SJSA1 (cell line): ENCODE measurements around the gene ATP10A. TPM values are rescaled to one million over a fixed set of nuclear protein-coding genes. Genes with fewer than 3 reads are reported as not detected.
A peak's percentile ranks its signal among the peaks of the same experiment; 100 is the strongest.

Source experiments
- DNase-seq, 2 experiments: peaks; one replicate each; pipeline ENCODE4 v3.0.0-alpha.2; 2015 to 2020; ENCODE audit warnings: low spot score in 2 of 2, low read depth in 1 of 2
- H3K27ac ChIP-seq: fragments of 250-450 bp; sonication (Bioruptor Pico); 2 replicates; pipeline ENCODE4 v1.5.1; 2020; ENCODE audit warnings: mild to moderate bottlenecking, moderate library complexity
- H3K27me3 ChIP-seq: fragments of 250-450 bp; sonication (Bioruptor Pico); replicated peaks from 2 replicates; pipeline ENCODE4 v1.5.1; 2020; ENCODE audit warnings: mild to moderate bottlenecking, moderate library complexity
- H3K36me3 ChIP-seq: fragments of 250-450 bp; sonication (Bioruptor Pico); 2 replicates; pipeline ENCODE4 v1.5.1; 2020; ENCODE audit warnings: mild to moderate bottlenecking
- H3K4me1 ChIP-seq: fragments of 250-450 bp; sonication (Bioruptor Pico); replicated peaks from 2 replicates; pipeline ENCODE4 v1.6.1; 2021; ENCODE audit warnings: mild to moderate bottlenecking
- H3K4me3 ChIP-seq: fragments of 250-450 bp; sonication (Bioruptor Pico); 2 replicates; pipeline ENCODE4 v1.5.1; 2020; ENCODE audit warnings: mild to moderate bottlenecking
- H3K9me3 ChIP-seq: fragments of 250-450 bp; sonication (Bioruptor Pico); replicated peaks from 2 replicates; pipeline ENCODE4 v1.5.1; 2020; ENCODE audit warnings: mild to moderate bottlenecking
- total RNA-seq: library from RNA; depleted of rRNA; stranded (reverse); fragments of >200 nt; shearing (Covaris generic); gene quantifications from 2 replicates; pipeline ENCODE4 v1.2.3, GENCODE V29; 2014

Gene ATP10A
- total RNA-seq, 1 experiment from 2014 or later: 31.3 TPM

DNA sequence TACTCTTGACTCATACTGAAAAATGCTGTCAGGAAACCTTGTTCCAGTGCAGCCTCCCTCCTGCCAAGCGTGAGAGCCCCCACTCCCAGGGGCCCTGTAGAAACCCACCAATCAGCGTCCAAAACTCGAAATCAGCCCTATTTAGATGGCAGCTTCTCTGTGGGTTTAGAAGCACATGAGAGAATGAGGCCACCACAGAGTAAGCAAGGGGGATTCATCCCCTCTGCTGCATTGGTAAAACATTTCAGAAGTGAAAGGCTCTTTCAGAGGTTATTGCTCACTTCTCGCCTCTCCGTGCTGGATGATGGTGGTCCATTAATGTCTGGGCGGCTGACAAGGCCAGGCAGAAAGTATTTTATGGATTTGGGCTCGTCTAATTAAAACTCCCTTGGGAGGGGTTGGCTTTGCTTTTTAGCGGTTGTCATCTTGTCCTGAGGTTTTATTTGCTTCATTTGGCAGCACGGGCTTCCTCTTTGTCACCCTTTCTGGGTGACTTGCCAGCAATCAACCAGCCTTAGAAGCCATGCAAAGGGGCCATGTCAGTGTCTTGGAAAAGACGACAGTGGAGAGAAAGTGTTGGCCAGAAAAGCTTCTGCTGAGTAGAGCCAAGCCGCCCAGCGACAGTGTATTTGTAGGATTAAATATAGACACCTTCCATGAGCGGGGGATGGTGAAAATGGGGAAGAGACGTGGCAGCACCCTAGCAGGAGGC, 145.5 kb downstream of the ATP10A start:
- Histone ChIP-seq H3K27me3 (no peaks in the 10 kb centered on the region), H3K9me3 (no peaks in the 10 kb centered on the region), H3K36me3 (peaks cover 37% of the 10 kb centered on the region), H3K4me3 (no peak overlapping the region), H3K4me1 (no peaks in the 10 kb centered on the region), H3K27ac (no peak overlapping the region)
- no peak for DNase-seq

DNA sequence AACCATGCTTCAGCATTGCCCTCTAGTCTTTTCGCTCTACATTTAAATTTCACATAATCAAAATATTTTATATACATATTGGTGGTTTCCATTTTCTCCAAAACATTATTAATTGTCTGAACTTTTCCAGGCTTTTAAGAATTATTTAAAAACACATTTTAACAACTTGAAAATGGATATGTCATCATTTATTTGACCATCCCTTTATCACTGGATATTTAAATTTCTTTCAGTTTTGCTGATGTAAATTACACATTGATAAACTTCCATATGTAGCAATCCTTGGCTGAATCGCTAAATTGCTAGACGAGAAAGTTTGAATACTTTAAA, 146.0 kb downstream of the ATP10A start:
- DNase-seq: no peak
- no peaks in the 10 kb centered on the region for H3K9me3 ChIP-seq
- peaks cover 40% of the 10 kb centered on the region for H3K36me3 ChIP-seq
- no peaks in the 10 kb centered on the region for H3K27me3 ChIP-seq
- H3K27ac ChIP-seq: no peak overlapping the region
- no peak overlapping the region for H3K4me3 ChIP-seq
- H3K4me1 ChIP-seq: no peaks in the 10 kb centered on the region

DNA sequence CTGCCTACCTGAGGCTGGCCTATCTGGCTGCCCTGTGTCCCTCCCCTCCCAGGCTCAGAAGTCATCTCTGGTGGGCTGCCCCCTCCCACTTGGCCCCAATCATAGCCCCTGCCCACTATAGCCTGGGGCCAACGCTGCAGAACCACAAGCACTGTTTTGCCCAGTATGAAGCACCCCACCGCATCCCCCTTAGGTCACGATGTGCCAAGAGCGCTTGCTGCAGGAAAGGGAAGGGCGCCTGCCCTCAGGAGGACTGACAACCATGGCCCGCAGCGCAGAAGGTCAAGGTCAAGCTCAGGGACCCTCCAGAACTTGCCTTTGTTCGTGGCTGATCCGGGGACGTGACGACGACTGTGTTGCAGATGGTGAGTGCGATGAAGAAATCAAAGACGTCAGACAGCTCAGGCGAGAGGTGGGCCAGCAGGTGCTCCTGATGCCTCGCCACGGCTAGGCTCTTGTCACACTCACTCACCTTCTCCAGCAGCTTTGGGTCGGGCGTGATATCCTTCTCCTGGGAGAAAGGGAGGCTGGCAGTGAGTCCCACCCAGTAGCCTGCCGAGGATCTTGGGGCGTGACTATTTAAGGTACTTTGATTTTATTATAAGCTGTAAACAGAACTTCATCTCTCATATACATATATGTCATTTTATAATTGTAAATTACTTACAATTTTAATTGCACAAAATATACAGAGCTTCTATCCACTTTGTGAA, 146.6 kb downstream of the ATP10A start:
- Histone ChIP-seq H3K4me1 (no peaks in the 10 kb centered on the region), H3K27me3 (no peaks in the 10 kb centered on the region), H3K9me3 (no peaks in the 10 kb centered on the region), H3K27ac (no peak overlapping the region), H3K4me3 (no peak overlapping the region), H3K36me3 (peaks cover 43% of the 10 kb centered on the region)
- DNase-seq: no peak

DNA sequence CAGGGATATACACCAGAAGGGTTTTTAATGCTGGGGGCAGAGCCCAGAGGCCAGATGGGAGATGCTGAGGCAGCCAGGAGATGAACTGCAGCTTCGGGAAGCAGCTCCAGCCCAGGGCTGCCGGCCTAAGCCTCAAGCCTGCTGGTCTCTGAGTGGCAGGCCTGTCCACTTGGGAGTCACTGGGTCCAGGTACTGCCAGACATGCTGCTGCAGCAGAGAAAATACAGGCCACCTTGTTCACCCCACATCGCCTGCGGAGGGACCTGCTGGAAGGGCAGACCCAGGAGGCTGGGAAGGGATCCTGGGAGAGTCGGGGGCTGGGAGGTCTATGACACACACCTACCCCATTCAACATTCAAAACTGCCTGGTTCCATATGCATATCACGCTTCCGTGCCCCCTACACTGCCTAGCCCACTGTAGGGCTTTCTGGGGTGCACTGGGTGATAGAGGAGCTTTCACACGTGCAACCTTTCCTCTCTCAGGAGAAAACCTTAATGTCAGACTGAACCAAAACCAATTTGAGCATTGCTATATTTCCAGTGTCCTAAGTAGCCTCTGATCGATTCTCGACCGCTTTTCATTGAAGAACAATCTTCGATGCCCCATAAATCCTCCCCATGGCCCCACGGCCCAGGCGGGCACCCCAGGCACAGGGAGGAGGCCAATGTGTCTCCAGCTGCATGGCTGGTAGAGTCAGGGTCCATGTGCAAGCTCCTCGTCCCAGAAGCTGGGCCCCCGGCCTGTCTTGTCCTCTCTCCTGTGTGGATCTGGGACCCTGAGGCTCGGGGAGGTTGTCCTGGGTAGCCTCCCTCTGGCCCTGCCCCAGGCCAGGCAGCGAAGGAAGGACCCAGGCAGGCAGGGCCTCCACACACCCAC, 147.4 kb downstream of the ATP10A start:
- H3K4me1 ChIP-seq: no peaks in the 10 kb centered on the region
- no peak overlapping the region for H3K27ac ChIP-seq
- peaks cover 36% of the 10 kb centered on the region for H3K36me3 ChIP-seq
- no peak overlapping the region for H3K4me3 ChIP-seq
- H3K27me3 ChIP-seq: no peaks in the 10 kb centered on the region
- no peak for DNase-seq
- no peaks in the 10 kb centered on the region for H3K9me3 ChIP-seq

DNA sequence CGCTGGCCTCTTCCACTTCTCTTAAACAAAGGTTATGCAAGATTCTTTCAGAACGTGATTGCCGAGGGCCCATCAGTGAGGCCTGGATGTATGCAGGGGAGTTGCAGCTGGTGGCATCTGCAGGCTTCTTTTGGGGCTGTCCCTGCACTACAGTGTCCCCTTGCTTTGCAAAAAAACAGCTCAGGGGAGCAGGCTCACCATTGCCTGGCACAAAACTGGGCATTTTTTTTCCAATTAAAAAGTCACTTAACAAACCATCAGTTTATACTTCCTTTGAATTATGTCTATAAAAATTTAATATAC, 148.6 kb downstream of the ATP10A start:
- H3K4me1 ChIP-seq: no peaks in the 10 kb centered on the region

DNA sequence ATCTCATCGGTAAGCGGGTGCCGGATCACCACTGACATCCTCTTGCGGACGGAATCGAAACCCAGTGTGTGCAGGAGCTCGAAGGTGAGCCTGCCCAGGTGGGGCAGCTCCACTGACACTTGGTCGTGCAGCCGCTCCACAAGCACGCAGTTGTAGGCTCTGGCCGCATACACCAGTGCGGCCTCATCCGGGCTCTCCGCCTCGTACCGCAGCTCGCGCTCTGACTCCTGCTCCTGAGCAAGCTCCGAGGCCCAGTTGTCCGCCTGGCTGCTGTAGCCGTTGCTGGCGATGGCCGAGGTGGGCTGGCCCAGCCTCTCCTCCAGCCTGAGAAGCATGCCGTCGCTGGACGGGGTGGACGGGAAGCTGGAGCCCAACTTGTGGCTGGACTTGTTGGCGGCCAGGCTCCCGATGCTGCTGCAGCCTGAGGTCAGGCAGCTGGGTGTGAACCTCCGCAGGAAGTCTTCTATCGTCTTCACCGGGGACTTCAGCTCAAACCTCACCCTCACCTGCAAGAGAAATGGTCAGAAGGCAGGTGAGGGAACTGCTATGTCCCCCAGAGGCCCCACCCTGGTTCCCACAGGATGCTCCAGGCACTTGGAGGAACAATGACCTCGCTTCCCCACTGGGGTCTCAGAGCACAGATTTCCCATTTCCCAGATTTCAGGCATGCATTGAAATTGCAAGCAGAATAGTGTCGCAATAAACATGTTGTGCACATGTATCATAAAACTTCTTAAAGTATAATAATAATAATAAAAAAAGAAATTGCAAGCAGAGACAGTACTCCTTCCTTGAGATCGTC, 149.2 kb downstream of the ATP10A start:
- Histone ChIP-seq H3K36me3 (peaks cover 21% of the 10 kb centered on the region), H3K4me1 (no peaks in the 10 kb centered on the region)

More for the DNA sequence above, 148.6 kb downstream of the ATP10A start:
- H3K36me3 ChIP-seq: peaks cover 25% of the 10 kb centered on the region
- H3K4me3 ChIP-seq: no peak overlapping the region
- H3K9me3 ChIP-seq: no peaks in the 10 kb centered on the region
- DNase-seq: no peak
- no peak overlapping the region for H3K27ac ChIP-seq
- H3K27me3 ChIP-seq: no peaks in the 10 kb centered on the region

DNA sequence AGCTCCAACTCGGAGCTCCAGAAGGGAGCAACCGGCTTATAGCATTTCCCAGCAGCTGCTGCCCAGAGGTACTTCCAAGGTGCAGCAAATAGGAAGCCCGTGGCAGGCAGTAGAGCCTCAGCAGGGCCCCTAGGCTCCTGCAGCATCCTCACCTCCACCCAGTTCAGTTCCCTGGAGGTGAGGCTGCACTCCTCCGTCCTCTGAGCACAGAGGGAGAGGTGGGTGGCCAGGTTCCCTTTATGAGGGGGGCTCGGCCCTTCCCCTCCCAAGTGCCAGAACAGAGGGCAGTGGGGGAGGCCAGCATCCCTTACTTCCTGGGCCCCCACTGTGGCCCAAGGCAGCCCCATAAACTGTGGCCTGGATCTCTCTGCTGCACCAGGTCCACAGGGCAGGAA, 150.2 kb downstream of the ATP10A start:
- H3K27me3 ChIP-seq: no peaks in the 10 kb centered on the region
- no peak for DNase-seq
- no peak overlapping the region for H3K27ac ChIP-seq
- H3K4me3 ChIP-seq: no peak overlapping the region
- H3K36me3 ChIP-seq: peaks cover 15% of the 10 kb centered on the region
- no peaks in the 10 kb centered on the region for H3K4me1 ChIP-seq
- H3K9me3 ChIP-seq: no peaks in the 10 kb centered on the region

More for the DNA sequence above, 149.2 kb downstream of the ATP10A start:
- Histone ChIP-seq H3K27ac (no peak overlapping the region), H3K9me3 (no peaks in the 10 kb centered on the region), H3K4me3 (no peak overlapping the region), H3K27me3 (no peaks in the 10 kb centered on the region)
- no peak for DNase-seq

DNA sequence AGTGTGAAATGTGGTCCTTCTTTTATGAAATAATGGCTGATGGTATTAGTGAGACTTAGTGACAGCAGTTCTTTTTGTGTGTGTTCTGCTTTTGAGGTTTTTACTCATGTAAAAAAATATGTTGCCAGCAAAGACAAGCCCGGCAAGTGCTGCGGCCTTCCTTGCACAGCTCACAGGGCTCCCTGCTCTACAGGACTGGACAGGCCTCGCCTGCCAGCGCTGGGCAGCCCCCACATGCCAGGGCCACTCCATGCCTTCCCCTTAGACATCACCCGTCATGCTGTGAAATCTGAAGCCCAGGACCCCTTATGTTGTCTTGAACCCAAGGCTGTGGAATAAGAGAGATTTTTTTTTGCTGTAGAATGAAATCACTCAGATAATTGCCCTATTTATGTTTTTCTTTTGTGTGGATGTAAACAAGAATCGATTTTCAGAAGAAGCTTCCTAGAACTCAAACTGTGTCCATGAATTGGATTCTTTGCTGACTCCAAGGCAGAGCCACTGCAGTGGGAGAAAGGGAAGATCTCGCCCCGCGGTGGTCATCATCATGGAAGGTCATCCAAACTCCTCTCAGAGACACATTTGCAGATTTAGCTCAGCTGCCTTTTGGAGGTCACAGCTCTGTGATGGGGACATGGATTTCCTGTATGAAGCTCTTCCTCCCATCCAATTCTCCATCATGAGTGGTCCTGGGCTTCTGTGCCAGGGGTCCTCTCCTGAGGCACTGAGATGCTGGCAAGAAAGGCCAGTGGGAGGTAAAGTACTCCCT, 150.8 kb downstream of the ATP10A start:
- Histone ChIP-seq H3K9me3 (no peaks in the 10 kb centered on the region), H3K4me1 (no peaks in the 10 kb centered on the region), H3K27me3 (no peaks in the 10 kb centered on the region), H3K4me3 (no peak overlapping the region), H3K36me3 (peaks cover 17% of the 10 kb centered on the region), H3K27ac (no peak overlapping the region)
- DNase-seq: no peak

DNA sequence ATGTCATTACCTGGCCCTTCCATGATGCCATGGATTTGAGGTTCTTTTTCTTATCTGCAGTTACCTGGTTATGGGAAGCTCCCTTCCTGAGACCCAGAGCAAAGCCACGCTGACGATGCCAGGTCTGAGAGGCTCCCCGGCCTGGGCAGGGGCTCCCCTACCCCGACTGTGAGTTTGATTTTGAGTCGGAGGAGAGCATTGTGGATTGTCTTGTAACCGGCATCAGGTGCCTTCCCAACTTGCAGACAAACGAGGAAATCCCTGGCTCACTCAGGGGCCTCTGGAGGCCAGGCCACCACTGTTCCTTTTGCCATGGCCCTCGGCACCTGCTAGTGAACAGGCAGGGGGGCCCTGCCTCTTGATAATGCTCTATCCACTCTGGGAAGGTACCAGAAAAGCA, 151.4 kb downstream of the ATP10A start:
- Histone ChIP-seq H3K27ac (no peak overlapping the region), H3K4me1 (no peaks in the 10 kb centered on the region), H3K9me3 (no peaks in the 10 kb centered on the region), H3K27me3 (no peaks in the 10 kb centered on the region), H3K4me3 (no peak overlapping the region), H3K36me3 (peaks cover 17% of the 10 kb centered on the region)
- no peak for DNase-seq

DNA sequence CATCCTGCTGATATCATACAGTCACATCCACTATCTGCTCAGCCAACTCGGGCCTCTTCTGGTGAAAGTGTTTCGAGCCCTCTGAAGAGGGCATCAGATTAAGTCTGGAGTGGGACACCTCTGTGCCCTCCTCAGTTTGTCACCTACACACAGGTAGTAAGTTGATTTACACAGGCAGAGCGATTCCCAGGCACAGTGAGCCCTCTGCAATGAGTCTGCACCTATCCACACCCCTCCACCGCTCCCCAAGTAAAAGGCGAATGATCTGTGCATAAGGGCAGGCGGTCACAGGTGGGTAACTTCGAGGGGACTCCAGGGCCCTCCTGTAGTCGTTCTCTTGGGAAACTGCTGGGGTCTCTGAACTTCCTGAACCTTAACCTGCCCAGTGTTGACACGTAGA, 152.0 kb downstream of the ATP10A start:
- peaks cover 17% of the 10 kb centered on the region for H3K36me3 ChIP-seq
- H3K4me3 ChIP-seq: no peak overlapping the region
- no peaks in the 10 kb centered on the region for H3K9me3 ChIP-seq
- no peak for DNase-seq
- no peaks in the 10 kb centered on the region for H3K4me1 ChIP-seq
- H3K27ac ChIP-seq: no peak overlapping the region
- no peaks in the 10 kb centered on the region for H3K27me3 ChIP-seq

DNA sequence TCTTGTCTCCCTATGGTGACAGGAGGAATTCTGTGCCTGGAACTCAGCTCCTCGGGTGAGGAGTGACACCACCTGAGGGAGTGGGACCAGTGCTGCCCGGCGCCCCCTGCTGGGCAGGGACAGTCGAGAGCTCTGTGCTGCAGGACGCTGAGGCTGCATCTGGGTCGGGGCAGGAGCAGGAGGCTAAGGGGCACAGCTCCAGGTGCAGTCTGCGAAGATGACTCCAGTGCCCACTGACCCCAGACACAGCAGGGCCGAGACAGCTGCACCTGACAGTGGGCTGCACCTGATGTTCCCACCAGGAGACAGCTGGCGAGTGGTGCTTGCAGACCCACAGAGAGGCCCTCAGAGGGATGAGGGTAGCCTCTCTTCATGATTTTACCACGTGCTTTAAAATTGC, 152.9 kb downstream of the ATP10A start:
- H3K4me1 ChIP-seq: no peaks in the 10 kb centered on the region
- peak in 1 of 2 experiments; percentile 30 for DNase-seq
- no peaks in the 10 kb centered on the region for H3K9me3 ChIP-seq
- H3K36me3 ChIP-seq: peaks cover 17% of the 10 kb centered on the region
- no peaks in the 10 kb centered on the region for H3K27me3 ChIP-seq
- no peak overlapping the region for H3K27ac ChIP-seq
- H3K4me3 ChIP-seq: no peak overlapping the region

DNA sequence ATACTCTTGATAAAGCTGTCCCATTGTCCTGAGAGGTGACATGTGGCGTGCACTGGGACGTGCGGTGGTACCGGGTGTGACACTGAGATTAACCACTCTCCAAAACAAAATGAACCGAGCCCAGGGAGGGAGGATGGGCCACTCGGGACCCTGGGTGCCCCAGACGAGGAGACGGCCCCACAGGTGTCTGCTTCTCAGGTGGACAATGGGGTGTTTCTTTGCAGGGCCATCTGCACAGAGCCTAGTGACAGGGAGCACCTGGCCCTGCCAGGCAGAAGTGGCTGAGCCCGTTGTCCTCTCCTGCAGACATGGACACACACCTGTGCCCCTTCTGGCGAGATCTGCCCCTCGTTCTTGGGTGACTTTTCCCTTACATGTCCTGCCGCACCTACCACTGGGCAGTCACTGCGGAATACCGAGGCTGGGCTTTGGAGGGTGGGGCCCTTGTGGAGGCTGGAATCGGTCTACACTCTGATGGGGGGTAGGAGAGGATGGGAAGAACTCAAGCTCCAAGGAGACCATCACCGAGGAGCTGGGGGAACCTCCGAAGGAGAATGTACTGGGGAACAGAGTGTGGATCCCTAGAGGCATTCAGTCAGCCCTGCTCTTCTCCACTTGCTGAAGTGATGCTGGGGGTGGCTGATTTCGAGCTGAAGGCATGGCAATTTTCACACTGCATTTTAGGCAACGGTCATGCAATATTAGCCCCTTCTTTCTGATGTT, 153.5 kb downstream of the ATP10A start:
- no peaks in the 10 kb centered on the region for H3K9me3 ChIP-seq
- no peak for DNase-seq

More for the DNA sequence above, 153.5 kb downstream of the ATP10A start:
- H3K27me3 ChIP-seq: no peaks in the 10 kb centered on the region
- no peak overlapping the region for H3K27ac ChIP-seq
- H3K36me3 ChIP-seq: peaks cover 17% of the 10 kb centered on the region
- no peaks in the 10 kb centered on the region for H3K4me1 ChIP-seq
- H3K4me3 ChIP-seq: no peak overlapping the region
